Bronchial epithelial cell (primary cell): ENCODE measurements around the gene CLEC14A. TPM values are rescaled to one million over a fixed set of nuclear protein-coding genes. Genes with fewer than 3 reads are reported as not detected.

Experiments
- DNase-seq: peaks from one replicate; pipeline ENCODE4 v3.0.0-alpha.2; 2010; ENCODE audit warnings: low read depth
- FAIRE-seq: peaks from 2 replicates; lab custom pipeline; 2011; peaks lifted over from hg19 to GRCh38; lab: Jason Lieb, UNC
- H3K27me3 ChIP-seq: 2 replicates; pipeline ENCODE4 v1.5.1; 2011; ENCODE audit warnings: low read length; ENCODE audit not compliant: control insufficient read depth, insufficient read depth
- H3K36me3 ChIP-seq: 2 replicates; pipeline ENCODE4 v1.5.1; 2011; ENCODE audit warnings: low read length; ENCODE audit not compliant: control insufficient read depth, insufficient read depth
- H3K4me3 ChIP-seq: 2 replicates; pipeline ENCODE4 v1.5.1; 2011; ENCODE audit warnings: mild to moderate bottlenecking, low read depth, low read length, control low read depth
- CTCF ChIP-seq: IDR thresholded peaks from 2 replicates; pipeline ENCODE4 v1.5.1; 2011; ENCODE audit warnings: mild to moderate bottlenecking, moderate library complexity, low read length, control low read depth, inconsistent platforms; ENCODE audit not compliant: insufficient read depth, severe bottlenecking
- total RNA-seq: library from RNA; depleted of rRNA; stranded (reverse); fragments of >200 nt; gene quantifications from 2 replicates; pipeline ENCODE4 v1.2.1, GENCODE V29; 2014

The CLEC14A gene
- total RNA-seq, 1 donor from 2014 or later: not detected

DNA sequence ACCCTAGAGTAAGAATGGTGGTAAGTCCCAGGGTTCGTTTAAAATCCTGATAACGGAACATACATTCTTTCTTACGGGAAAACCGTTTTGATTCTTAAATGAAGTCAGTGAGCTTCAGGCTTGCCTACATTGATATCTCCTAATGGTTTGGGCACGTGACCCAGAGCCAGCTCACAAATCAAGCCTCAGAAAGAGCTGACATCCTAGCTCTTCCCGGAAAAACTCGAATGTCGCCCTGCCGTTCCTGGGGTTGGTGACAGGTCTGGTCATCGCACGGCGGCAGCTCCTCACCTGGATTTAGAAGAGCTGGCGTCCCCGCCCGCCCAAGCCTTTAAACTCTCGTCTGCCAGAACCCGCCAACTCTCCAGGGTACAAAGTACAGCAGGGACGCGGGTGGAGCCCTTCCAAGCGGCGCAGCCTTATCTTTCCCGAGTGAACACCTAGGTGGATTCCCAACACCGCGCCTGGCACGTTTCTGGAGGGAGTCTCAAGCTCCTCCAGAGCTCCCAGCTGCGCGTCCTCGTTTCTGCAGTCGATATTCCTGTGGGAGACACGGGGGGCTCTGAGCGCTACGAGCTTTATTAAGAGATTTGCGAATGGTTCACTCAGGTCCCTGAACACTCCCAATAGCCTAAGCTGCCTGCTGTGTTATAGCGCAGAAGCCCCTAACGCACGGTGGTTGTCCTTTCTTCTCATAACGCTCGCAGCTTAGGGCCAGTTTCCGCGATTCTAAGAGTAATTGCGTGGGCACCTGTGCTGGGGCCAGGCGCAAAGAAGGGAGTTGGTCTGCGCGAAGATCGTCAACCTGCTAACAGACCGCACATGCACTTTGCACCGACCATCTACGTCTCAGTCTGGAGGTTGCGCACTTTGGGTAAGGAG, 47.9 kb downstream of the CLEC14A start, which contains the start of gene SSTR1:
TSS of gene SSTR1 (plus strand) at position 169 of the 882 bp plus-strand sequence. CDS start 1,486 bp downstream, outside the sequence.
- Histone ChIP-seq H3K27me3 (peaks cover 31% of the 10 kb centered on the region), H3K36me3 (no peaks in the 10 kb centered on the region), H3K4me3 (no peak within 1 kb of the TSS)
- TF ChIP-seq CTCF: no peak
- DNase-seq (no peak), FAIRE-seq (no peak)

DNA sequence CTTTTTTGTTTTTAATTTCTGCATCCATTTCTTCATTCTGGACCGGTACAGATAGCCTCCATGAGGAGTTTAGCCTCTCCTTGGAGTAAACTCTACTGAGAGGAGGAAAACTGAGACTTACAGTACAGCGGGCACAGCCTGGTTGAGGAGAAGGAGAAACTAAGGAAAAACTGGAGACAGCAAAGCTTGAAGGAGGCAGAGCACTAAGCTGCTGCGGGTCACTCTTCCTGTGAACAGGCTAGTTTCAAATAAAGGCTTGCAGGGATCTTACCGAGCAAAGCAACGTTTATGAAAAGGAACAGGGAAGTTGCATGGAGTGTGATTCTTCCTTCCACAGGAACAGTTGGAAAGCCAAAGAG, 48.5 kb downstream of the CLEC14A start:
- Histone ChIP-seq H3K36me3 (no peaks in the 10 kb centered on the region), H3K27me3 (peaks cover 33% of the 10 kb centered on the region), H3K4me3 (no peak overlapping the region)
- DNase-seq: no peak
- TF ChIP-seq CTCF: no peak
- FAIRE-seq: no peak

- H3K4me3 ChIP-seq: no peak overlapping the region
- H3K27me3 ChIP-seq: peaks cover 31% of the 10 kb centered on the region
- TF ChIP-seq CTCF: no peak
- FAIRE-seq (no peak), DNase-seq (no peak)
- H3K36me3 ChIP-seq: no peaks in the 10 kb centered on the region
These were observed 49.1 kb downstream of the CLEC14A start for GRCh38 chr14:38206689-38207376.

GRCh38 chr14:38205949-38206665, 49.8 kb downstream of the CLEC14A start:
- FAIRE-seq (no peak), DNase-seq (no peak)
- Histone ChIP-seq H3K27me3 (peaks cover 27% of the 10 kb centered on the region), H3K36me3 (no peaks in the 10 kb centered on the region), H3K4me3 (no peak overlapping the region)
- TF ChIP-seq CTCF: no peak

DNA sequence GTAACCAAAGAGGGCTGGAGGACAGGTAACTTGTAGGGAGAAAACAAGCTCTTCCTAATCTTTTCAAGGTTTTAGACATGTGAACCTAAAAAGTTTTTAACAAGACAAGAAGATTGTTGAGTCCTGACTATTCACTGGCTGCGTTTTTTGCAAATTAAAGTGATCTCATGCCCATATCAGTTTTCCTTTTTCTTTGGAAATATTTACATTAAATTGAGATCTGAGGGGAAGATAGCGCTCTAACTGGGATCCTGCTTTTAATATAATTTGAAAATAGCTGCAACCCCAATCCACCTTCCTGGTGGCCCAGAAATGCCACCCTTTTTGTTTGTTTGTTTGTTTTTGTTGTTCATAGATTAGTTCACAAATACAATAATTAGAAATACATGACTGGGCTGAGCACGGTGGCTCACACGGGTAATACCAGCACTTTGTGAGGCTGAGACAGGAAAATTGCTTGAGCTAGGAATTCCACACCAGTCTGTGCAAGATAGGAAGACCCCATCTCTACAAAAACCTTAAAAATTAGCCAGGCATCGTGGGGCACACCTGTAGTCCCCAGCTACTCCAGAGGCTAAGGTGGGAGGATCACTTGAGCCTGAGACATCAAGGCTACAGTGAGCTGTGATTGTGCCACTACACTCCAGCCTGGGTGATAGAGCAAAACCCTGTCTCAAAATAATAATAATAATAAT, 50.6 kb downstream of the CLEC14A start:
- DNase-seq: no peak
- no peak overlapping the region for H3K4me3 ChIP-seq
- H3K27me3 ChIP-seq: peaks cover 21% of the 10 kb centered on the region
- FAIRE-seq: no peak
- TF ChIP-seq CTCF: no peak
- H3K36me3 ChIP-seq: no peaks in the 10 kb centered on the region
